CD4-positive, alpha-beta T cell treated with Interleukin-12 subunit alpha and Interleukin-12 subunit beta, for 1 hour (primary cell): ENCODE data around the gene ZBTB2.
A peak's percentile ranks its signal among the peaks of the same experiment; 100 is the strongest.
"Not testable (repeated sequence)": the region's sequence is repeated elsewhere in the genome, so short reads cannot be mapped to it uniquely, and the experiment has no call there.

Experiments
- DNase-seq: peaks from one replicate; pipeline ENCODE4 v3.0.0-alpha.2; 2020

Gene ZBTB2

DNA sequence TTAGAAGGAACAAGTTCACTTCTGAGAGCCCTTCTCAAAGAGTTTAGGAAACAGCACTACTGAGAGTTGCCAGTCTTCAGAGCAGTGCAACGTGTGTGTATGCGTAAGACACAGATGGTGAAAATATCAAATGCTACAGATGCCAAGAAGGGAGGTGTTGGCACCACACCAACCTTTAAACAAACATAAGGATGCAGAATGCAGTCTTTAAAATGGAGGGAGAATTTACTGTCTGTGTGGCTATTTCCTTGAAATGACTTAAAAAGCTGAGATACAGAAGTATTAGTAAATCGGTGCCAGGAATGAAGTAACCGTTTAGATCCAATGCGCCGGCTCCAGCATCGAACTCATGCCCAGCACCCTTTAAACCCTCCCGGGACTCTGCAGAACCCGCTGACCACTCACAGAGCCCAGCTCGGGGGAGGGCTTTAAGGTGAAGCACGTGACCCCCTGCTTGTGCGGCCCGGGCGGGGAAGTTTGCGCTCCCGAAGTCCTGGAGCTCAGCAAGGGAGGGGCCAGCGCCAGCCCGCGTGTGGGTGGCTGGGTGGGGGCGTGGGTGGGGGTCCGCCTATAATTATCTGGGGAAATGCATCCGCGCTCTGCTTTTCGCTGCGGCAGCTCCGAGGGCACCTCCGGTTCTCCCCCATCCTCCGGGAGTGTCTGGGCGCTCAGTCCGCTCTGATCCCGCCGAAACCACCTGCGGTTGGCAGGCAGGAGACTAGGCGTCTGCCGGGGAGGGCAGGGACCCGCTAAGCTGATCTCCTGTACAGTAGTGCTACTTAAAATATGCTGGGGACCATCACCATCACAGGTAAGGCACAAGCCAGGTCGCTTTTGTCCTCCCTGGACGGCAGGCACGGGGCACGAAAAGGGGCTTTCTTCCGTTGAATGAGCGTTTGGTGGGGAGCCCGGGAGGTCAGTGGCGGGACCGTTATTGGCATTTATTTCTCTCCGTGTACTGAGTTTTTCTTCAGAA lies 66.0 kb downstream of the ZBTB2 start:
- DNase-seq, result no peak

DNA sequence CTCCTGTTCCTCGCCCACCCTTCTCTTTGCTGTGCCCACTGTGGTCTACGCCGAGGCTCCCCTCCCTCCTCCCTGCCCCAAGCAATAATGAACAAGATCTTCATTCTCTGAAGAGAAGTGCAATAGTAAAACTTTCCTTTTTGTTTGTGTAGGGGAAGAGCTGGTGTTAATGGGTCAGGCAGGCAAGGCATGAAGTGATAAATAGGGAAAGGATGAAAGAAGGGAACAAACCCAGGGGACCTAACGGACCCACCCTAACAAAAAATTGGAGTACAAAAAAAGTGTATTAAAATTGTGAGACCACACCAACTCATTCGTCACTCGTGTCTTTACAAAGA lies 66.9 kb downstream of the ZBTB2 start:
- peak; percentile 4 for DNase-seq

DNA sequence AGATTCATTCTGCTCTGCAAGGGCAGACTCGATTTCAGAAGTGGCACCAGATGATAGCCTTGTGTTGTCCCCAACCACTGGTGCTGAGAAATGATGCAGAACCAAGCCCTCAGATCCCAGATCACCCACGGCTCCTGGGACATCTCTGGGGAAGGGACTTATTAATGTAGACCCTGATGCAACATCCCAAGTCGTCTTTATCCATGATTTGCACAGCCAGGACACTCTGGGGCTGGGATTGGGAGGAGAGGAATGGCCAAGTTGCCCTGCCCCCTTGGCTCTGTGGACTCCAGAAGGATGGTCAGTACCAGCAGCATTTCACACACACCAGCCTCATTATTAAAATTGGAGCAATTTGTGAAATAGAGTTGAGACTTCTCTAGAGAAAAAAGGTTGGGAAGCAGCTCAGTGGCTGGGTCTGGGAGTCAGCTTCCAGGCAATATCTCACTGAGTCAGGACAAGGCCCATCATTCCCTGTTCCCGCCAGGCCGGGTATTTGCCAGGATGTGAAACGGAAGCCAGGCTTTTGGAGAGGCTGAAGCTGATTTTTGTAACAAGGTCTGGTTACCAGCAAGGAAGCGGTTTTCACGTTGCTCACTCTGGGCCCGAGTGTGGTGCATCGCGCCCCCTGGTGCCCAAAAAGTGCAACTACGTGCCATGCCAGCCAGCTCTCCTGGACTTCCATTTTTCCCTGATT lies 67.4 kb downstream of the ZBTB2 start:
- DNase-seq, result peak; percentile 70

DNA sequence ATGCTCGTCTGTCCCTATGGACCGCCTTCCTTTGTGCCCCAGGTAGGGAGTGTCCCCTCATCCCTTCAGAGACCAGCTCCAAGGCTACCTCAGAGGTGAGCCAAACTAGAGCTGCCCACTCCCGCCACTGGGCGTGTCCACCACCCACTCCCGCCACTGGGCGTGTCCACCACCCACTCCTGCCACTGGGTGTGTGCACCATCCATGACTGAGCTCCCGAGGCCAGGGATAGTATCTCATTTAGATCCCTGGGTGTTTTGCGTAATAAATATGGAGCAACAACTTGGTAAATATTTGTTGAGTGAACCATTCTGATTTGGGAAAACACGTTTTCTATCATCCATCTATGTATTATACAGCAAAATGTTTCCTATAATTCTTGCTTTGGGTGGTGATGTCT lies 68.8 kb downstream of the ZBTB2 start:
- DNase-seq, result no peak

DNA sequence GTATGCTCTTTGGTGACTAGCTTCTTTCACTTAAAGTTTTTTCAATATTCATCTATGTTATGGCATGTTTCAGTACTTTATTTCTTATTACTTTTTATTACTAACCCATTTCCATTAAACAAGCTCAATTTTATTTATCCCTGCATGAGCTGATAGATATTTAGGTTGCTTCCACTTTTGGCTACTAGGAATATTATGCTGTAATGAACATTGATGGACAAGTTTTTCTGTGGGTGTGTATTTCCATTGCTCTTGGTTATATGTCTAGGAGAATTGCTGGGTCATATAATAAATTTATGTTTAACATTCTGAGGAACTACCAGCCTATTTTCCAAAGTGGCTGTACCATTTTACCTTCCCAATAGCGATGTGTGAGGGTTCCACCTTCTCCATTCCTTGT lies 69.9 kb downstream of the ZBTB2 start:
- DNase-seq, result no peak

DNA sequence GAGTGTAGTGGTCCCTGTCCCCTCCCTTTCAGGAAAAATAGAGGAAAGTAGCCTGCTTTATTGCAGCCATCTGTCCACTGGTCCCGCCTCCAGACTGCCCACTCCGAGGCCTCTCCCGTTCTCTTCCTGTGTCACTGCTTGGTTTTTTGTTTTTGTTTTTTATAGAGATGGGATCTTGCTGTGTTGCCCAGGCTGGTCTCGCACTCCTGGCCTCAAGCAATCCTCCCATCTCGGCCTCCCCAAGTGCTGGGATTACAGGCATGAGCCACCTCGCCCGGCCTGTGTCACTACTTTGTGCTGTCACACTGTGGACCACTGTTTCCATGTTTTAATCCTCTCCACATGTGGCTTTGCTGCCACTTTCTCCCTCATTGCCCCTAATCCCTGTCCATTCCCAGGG lies 71.2 kb downstream of the ZBTB2 start:
- no peak for DNase-seq

DNA sequence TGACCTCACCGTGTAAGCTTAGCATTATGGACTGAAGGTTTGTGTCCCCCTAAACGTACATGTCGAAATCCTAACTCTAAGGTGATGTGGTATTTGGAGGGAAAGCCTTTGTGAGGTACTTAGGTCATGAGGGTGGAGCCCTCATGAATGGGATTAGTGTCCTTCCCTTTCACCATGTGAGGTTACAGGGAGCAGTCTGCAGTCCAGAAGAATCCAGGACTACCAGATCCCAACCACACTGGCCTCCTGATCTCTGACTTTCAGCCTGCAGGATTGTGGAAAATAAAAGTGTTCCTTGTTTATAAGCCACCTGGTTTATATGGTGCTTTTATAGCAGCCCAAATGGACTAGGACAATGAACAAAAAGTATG lies 73.4 kb downstream of the ZBTB2 start:
- no peak for DNase-seq

DNA sequence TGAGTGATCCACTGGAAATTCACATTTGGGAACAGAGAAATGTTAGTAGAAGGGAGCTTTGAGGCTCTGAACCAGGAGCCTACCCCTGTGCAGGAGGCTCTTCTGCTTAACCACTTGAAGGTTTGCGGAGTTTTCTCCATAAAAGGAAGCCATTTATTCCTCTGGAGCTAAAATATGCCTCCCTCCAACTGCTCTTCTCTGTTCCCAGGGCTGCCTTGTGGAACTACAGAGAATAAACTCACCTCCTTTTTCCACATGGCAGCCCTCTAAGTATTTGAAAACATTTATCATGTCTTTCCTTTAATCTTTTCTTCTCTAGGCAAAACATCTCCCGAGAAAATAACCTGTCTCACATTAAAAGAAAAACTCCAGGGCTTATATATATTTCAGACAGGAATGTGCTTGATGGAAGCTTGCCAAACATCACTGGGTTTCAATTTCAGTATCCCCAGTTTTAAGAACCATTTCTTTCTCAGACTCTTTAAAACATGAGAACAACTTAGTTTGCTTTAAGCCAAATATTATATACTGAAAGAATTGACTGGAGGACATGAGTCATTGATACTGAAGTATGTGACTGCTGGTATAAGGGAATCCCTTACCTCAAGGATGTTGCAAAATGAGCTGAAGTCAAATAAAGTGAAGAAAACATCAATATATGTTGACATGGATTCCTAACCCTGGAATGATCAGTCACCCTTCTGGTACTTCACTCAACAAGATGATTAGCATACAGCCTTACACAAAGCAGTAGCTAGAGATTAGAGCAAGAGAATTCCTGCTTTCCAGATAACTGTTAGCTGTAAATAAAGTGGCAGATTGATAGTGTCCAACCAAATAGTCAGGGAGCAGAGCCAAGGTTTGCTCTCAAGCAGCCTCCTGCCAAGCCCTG lies 74.0 kb downstream of the ZBTB2 start:
- DNase-seq, result no peak

DNA sequence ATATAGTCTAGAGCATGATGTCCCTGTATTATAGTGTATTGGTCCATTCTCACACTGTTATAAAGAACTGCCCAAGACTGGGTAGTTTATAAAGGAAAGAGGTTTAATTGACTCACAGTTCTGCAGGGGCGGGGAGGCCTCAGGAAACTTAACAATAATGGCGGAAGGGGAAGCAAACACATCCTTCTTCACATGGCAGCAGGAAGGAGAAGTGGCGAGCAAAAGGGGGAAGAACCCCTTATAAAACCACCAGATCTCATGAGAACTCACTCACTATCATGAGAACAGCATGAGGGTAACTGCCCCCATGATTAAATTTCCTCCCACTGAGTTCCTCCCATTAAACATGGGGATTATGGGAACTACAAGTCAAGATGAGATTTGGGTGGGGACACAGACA lies 75.7 kb downstream of the ZBTB2 start:
- not testable (repeated sequence) for DNase-seq
